ENCODE results near the gene BCKDK. TPM values are rescaled to one million over a fixed set of nuclear protein-coding genes. Genes with fewer than 3 reads are reported as not detected.

The BCKDK gene
- total RNA-seq, 1 experiment from 2014 or later: 58.3 TPM

DNA sequence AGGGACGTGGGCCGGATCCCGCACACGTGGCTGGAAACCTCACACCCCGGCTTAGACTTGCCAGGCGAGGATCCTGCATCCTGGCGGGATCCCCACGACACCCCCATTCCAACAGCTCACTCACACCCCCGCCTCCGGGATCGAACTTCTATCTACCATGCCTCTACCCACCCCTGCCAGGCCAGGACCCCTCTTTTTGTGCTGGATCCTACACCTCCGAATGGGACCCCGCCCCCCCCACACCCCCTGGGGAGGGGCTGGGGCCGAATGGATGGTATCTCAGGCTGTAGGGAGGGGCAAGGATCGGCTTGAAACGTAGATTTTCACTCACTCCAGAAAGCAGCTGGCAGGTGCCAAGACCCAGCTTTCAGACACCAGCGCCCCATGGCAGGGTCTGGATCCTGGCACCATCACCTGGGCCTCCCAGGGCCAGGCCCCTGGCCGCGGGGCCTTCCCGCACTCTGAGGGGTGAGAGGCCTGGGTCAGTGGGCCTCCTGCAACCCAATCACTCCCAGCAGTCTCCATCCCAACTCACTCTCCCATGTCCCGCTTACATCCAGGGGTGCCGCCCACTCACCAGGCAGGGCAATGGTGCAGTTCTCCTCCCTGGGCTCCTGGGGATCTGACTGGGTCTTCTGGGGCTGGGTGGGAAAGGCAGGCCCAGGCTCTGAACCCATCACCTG, 35.0 kb downstream of the BCKDK start:
- no peak for DNase-seq (ENCODE audit: low spot score)
- Mint-ChIP-seq H3K4me1 (peaks cover 39% of the 10 kb centered on the region), H3K27ac (no peak overlapping the region), H3K27me3 (ENCODE audit: low read depth) (peaks cover 49% of the 10 kb centered on the region), H3K36me3 (no peaks in the 10 kb centered on the region), H3K4me3 (peak overlapping the region; percentile 47), H3K9me3 (no peaks in the 10 kb centered on the region)
- ATAC-seq: no peak
- TF ChIP-seq SMAD3 (CRISPR knock-in tag; IDR thresholded peaks at IDR 0.05; ENCODE audit: borderline replicate concordance): 0 out of 2 replicates have a peak, but pooled peaks have one; percentile 37
- no peak for TF ChIP-seq ZNF425 (CRISPR knock-in tag; conservative IDR thresholded peaks at IDR 0.05)
- TF ChIP-seq NR1H2 (CRISPR knock-in tag; IDR thresholded peaks at IDR 0.05): no peak
- TF ChIP-seq KAT7 (CRISPR knock-in tag; IDR thresholded peaks at IDR 0.05; ENCODE audit: borderline replicate concordance): 0 out of 2 replicates have a peak, but pooled peaks have one; percentile 19
- TF ChIP-seq, protein P1, sequence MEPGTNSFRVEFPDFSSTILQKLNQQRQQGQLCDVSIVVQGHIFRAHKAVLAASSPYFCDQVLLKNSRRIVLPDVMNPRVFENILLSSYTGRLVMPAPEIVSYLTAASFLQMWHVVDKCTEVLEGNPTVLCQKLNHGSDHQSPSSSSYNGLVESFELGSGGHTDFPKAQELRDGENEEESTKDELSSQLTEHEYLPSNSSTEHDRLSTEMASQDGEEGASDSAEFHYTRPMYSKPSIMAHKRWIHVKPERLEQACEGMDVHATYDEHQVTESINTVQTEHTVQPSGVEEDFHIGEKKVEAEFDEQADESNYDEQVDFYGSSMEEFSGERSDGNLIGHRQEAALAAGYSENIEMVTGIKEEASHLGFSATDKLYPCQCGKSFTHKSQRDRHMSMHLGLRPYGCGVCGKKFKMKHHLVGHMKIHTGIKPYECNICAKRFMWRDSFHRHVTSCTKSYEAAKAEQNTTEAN (CRISPR knock-in tag; IDR thresholded peaks at IDR 0.05): 0 out of 2 replicates have a peak, but pooled peaks have one; percentile 35
- ChIA-PET CTCF (interaction anchor here (0.5 to 3.0 kb wide), 54 partner anchors 7 to 731 kb away, joined by 3 to 58 read pairs (median 6); partner anchors contain the start of genes ARMC5, BCKDK, DCTPP1 and FUS), POLR2A (interaction anchor here (1.2 to 2.7 kb wide), 6 partner anchors 8 to 101 kb away, joined by 4 to 37 read pairs (median 13); partner anchors contain the start of genes FUS, KAT8, PRSS8 and PYCARD)

DNA sequence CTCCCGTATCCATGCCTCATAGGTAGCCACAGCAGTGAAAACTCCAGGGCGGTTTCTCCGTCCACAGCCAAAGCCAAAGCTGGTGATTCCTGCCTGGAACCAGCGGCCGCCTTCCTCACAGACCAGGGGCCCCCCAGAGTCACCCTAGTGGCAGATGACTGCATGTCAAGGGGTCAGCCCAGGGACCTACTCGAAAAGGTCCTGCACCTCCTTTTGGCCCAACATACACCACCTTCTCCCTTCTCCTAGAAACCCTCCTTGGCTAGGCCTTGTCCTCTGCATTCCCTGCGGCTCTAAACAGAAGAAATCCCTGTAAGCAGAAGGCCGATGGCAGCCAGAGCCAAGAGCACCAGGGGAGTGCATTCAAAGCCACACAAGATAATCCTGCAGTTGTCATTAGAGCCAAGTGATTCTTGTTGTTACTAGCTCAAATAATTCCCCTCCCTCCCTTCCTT, 35.5 kb downstream of the BCKDK start:
- no peaks in the 10 kb centered on the region for H3K36me3 Mint-ChIP-seq
- DNase-seq (ENCODE audit: low spot score): peak; percentile 51
- no peak for ATAC-seq
- ChIA-PET POLR2A (interaction anchor here (1.4 to 2.7 kb wide), 2 partner anchors 9 to 36 kb away, joined by 4 to 24 read pairs; partner anchors contain the start of genes FUS and PRSS8), CTCF (interaction anchor here (0.6 to 3.0 kb wide), 15 partner anchors 10 to 714 kb away, joined by 3 to 58 read pairs (median 17); partner anchors contain the start of genes ARMC5, DCTPP1, FUS and HSD3B7)
- no peaks in the 10 kb centered on the region for H3K9me3 Mint-ChIP-seq
- peak overlapping the region; percentile 47 for H3K4me3 Mint-ChIP-seq
- H3K27ac Mint-ChIP-seq: no peak overlapping the region
- H3K4me1 Mint-ChIP-seq: peaks cover 35% of the 10 kb centered on the region
- TF ChIP-seq JUN (CRISPR knock-in tag; IDR thresholded peaks at IDR 0.05): no peak
- TF ChIP-seq, protein P1 (CRISPR knock-in tag; IDR thresholded peaks at IDR 0.05): no peak
- no peak for TF ChIP-seq HMGA2 (CRISPR knock-in tag; IDR thresholded peaks at IDR 0.05)
- TF ChIP-seq ZNF416 (CRISPR knock-in tag; IDR thresholded peaks at IDR 0.05): no peak
- TF ChIP-seq, protein P2, sequence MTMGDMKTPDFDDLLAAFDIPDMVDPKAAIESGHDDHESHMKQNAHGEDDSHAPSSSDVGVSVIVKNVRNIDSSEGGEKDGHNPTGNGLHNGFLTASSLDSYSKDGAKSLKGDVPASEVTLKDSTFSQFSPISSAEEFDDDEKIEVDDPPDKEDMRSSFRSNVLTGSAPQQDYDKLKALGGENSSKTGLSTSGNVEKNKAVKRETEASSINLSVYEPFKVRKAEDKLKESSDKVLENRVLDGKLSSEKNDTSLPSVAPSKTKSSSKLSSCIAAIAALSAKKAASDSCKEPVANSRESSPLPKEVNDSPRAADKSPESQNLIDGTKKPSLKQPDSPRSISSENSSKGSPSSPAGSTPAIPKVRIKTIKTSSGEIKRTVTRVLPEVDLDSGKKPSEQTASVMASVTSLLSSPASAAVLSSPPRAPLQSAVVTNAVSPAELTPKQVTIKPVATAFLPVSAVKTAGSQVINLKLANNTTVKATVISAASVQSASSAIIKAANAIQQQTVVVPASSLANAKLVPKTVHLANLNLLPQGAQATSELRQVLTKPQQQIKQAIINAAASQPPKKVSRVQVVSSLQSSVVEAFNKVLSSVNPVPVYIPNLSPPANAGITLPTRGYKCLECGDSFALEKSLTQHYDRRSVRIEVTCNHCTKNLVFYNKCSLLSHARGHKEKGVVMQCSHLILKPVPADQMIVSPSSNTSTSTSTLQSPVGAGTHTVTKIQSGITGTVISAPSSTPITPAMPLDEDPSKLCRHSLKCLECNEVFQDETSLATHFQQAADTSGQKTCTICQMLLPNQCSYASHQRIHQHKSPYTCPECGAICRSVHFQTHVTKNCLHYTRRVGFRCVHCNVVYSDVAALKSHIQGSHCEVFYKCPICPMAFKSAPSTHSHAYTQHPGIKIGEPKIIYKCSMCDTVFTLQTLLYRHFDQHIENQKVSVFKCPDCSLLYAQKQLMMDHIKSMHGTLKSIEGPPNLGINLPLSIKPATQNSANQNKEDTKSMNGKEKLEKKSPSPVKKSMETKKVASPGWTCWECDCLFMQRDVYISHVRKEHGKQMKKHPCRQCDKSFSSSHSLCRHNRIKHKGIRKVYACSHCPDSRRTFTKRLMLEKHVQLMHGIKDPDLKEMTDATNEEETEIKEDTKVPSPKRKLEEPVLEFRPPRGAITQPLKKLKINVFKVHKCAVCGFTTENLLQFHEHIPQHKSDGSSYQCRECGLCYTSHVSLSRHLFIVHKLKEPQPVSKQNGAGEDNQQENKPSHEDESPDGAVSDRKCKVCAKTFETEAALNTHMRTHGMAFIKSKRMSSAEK (CRISPR knock-in tag; IDR thresholded peaks at IDR 0.05; ENCODE audit: borderline replicate concordance): no peak
- TF ChIP-seq IRF2 (CRISPR knock-in tag; IDR thresholded peaks at IDR 0.05; ENCODE audit: borderline replicate concordance, low read depth): no peak
- TF ChIP-seq ZNF232 (CRISPR knock-in tag; IDR thresholded peaks at IDR 0.05): no peak
- TF ChIP-seq TP53 (CRISPR knock-in tag; IDR thresholded peaks at IDR 0.05): no peak
- no peak for TF ChIP-seq MXD4 (CRISPR knock-in tag; IDR thresholded peaks at IDR 0.05; ENCODE audit: borderline replicate concordance)
- TF ChIP-seq TEAD1 (CRISPR knock-in tag; IDR thresholded peaks at IDR 0.05): no peak
- no peak for TF ChIP-seq FOXJ3 (CRISPR knock-in tag; IDR thresholded peaks at IDR 0.05; ENCODE audit: borderline replicate concordance)
- TF ChIP-seq JAZF1 (CRISPR knock-in tag; IDR thresholded peaks at IDR 0.05): no peak
- no peak for TF ChIP-seq AR (CRISPR knock-in tag; IDR thresholded peaks at IDR 0.05)
- TF ChIP-seq, protein P3, sequence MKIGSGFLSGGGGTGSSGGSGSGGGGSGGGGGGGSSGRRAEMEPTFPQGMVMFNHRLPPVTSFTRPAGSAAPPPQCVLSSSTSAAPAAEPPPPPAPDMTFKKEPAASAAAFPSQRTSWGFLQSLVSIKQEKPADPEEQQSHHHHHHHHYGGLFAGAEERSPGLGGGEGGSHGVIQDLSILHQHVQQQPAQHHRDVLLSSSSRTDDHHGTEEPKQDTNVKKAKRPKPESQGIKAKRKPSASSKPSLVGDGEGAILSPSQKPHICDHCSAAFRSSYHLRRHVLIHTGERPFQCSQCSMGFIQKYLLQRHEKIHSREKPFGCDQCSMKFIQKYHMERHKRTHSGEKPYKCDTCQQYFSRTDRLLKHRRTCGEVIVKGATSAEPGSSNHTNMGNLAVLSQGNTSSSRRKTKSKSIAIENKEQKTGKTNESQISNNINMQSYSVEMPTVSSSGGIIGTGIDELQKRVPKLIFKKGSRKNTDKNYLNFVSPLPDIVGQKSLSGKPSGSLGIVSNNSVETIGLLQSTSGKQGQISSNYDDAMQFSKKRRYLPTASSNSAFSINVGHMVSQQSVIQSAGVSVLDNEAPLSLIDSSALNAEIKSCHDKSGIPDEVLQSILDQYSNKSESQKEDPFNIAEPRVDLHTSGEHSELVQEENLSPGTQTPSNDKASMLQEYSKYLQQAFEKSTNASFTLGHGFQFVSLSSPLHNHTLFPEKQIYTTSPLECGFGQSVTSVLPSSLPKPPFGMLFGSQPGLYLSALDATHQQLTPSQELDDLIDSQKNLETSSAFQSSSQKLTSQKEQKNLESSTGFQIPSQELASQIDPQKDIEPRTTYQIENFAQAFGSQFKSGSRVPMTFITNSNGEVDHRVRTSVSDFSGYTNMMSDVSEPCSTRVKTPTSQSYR (CRISPR knock-in tag; IDR thresholded peaks at IDR 0.05): no peak
- H3K27me3 Mint-ChIP-seq (ENCODE audit: low read depth): peaks cover 49% of the 10 kb centered on the region

All from WTC11 (cell line).